Large intestine (tissue), 3 donors: ENCODE results near the gene KCNQ1OT1. TPM values are rescaled to one million over a fixed set of nuclear protein-coding genes. Genes with fewer than 3 reads are reported as not detected.

Experiments used
- DNase-seq, 2 donors: peaks; one replicate each; pipeline versions ENCODE4 v3.0.0 to v3.0.0-alpha.2; 2013
- H3K27ac ChIP-seq: one replicate; pipeline ENCODE4 v1.5.1; 2013; ENCODE audit warnings: low read length
- H3K27me3 ChIP-seq: 2 replicates; pipeline ENCODE4 v1.6.1; 2013; ENCODE audit warnings: low read length; ENCODE audit not compliant: control insufficient read depth, insufficient read depth
- H3K36me3 ChIP-seq: 2 replicates; pipeline ENCODE4 v1.6.1; 2013; ENCODE audit warnings: low read length; ENCODE audit not compliant: control insufficient read depth, insufficient read depth
- H3K4me1 ChIP-seq: one replicate; pipeline ENCODE4 v1.6.1; 2013; ENCODE audit warnings: low read length; ENCODE audit not compliant: control insufficient read depth, insufficient read depth
- H3K4me3 ChIP-seq: one replicate; pipeline ENCODE4 v1.5.1; 2013; ENCODE audit warnings: low read length
- H3K9me3 ChIP-seq: one replicate; pipeline ENCODE4 v1.6.1; 2013; ENCODE audit warnings: mild to moderate bottlenecking, low read depth, low read length, moderate library complexity; ENCODE audit not compliant: control insufficient read depth
- WGBS: methylation state at CpG from one replicate; pipeline ENCODE4 v1.1.5; 2013; ENCODE audit warnings: low lambda C conversion rate; ENCODE audit not compliant: insufficient coverage; 5-methylcytosine and 5-hydroxymethylcytosine counted together
- polyA plus RNA-seq: library from polyadenylated mRNA; unstranded; fragments of 120-200 nt; gene quantifications from one replicate; pipeline ENCODE4 v1.2.1, GENCODE V29; 2013

KCNQ1OT1 gene
- polyA plus RNA-seq, 1 donor, result 2.8 TPM

DNA sequence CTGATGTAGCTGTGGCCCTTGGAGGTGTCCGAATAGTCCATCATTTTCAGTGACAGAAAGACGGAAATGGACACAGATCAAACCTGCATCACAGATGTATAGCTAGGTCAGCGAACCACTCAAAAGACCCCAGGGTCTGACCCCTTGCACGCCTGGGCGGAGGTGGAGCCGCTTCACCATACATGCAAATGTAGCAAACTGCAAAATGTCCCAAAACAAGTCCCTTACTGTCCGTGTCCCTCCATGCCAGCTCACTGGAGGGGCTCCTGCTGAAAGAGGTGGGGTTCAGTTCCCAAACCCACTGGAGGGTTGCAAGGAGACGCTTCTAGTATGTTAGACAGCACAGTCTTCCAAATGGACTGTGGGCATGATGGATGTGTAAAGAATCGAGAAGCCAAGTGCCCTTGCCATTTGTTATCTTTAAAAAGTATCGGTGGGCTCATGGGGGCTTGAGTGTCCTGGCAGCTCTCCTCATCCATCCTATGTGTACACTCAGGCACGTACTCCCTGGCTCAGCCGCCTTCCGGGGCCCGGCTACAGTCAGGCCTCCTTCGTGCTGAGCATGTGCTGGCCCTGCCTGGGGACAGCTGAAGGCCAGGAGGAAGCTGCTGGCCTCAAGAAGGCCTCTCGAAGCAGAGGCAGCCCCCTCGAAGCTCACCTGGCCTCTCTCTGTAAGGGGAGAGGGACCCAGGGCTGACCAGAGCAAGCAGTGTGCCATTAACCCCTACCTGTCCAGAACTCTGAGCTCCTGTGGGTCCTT, 20.2 kb upstream of the KCNQ1OT1 start:
- Histone ChIP-seq H3K27me3 (no peaks in the 10 kb centered on the region), H3K36me3 (no peaks in the 10 kb centered on the region), H3K4me1 (peaks cover 12% of the 10 kb centered on the region), H3K4me3 (no peak overlapping the region), H3K27ac (no peak overlapping the region), H3K9me3 (no peaks in the 10 kb centered on the region)
- no peak for DNase-seq
- WGBS, result no CpG with 5 or more reads among the region's 17 CpGs

DNA sequence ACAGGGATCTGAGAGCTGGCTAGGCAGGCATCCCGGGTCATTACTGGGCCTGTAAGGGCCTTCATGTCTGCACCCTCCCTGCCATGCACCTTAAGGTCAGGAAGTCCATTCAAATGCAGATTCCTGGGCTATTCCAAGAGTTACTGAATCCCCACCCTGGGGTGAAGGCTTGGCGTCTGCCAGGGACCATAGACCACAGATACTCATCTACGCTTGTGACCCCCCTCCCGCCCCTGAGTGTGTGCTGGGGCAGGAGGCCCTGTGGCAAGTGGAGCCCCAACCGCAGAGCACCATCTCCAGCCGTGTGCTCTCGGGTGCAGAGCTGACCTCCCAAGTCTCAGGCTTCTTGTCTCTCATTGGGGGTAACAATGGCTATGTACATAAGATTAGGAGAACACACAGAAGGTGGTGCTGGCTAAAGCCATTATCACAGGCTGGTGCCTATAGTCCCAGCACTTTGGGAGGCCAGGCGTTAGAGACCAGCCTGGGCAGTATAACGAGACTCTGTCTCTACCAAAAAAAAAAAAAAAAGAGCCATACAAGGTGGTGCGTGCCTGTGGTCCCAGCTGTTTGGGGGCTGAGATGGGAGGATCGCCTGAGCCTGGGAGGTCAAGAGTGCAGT, 19.1 kb upstream of the KCNQ1OT1 start:
- DNase-seq, result no peak
- peaks cover 2% of the 10 kb centered on the region for H3K4me1 ChIP-seq
- no CpG with 5 or more reads among the region's 11 CpGs for WGBS

DNA sequence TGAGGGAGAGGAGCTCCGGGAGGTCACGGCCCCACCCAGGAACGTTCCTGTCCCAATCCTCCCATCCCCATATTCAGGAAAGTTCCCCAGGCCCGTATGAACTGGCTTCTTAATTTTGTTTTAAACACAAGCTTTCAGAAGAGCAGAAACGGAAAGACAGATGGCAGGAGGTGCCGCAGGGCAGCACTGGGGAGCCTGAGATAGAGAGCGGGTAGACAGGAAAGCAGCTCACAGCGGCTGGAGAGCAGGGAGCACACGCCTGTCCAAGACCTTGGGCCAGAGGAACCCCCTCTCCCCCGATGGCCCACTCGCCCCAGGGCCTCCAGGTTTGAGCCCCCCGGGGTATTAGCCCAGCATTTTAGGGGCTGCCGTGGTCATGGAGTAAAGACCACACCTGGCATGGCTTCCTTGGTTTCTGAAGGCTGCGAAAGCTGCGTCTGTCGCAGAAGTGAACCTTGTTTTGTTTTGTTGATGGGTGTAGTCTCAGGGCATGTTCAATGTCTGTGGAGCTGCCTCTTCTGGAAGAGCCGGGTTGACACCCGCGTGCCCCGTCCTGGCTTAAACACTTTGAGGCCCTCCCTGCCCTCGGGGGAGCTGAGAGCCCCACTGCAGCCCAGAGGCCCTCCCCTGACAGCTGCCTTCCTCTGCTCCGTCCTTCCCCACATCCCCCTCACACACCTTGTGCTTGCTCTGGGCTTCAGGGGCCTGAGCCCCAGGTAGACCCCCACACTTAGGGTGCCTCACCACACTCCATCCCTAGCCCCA, 17.9 kb upstream of the KCNQ1OT1 start:
- WGBS, result no CpG with 5 or more reads among the region's 22 CpGs

More for the DNA sequence above, 19.1 kb upstream of the KCNQ1OT1 start:
- no peak overlapping the region for H3K27ac ChIP-seq
- H3K27me3 ChIP-seq, result no peaks in the 10 kb centered on the region
- H3K9me3 ChIP-seq, result no peaks in the 10 kb centered on the region
- no peaks in the 10 kb centered on the region for H3K36me3 ChIP-seq
- no peak overlapping the region for H3K4me3 ChIP-seq

DNA sequence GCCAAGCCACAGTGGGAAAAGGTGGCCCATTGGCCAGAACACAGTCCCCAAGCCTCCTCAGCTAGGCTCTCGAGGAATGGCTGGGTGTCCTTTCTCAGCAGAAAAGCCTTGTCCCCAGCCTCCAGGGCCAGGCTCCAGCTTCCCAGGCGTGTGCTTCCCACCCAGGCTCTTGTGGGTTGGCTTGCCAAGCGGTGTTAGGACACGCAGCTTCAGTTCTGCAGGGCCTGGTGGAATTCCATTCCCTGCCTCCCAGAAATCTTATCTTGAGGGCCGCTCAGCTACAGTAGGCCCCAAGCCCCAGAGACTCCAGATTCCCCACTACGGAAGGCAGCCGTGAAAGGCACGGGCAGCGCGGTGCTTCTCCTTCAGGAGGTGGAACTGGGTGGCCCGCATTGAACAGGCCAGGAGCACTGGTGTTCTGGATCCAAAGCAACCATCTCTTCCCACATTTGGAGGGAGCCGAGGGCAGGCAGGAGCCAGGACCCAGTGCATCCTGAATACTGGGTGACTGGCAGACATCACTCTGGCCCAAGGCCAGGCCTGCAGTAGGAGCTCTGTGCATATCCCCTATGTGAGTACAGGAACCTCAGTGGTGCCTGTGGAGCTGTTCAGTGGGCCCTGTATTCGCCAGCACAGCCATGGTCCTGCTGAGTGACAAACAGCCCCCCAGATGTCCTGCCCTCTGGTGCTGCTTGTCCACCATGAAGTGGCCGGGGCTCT, 16.7 kb upstream of the KCNQ1OT1 start:
- Histone ChIP-seq H3K9me3 (peaks cover 2% of the 10 kb centered on the region), H3K4me3 (no peak overlapping the region), H3K27ac (no peak overlapping the region), H3K4me1 (no peaks in the 10 kb centered on the region), H3K27me3 (no peaks in the 10 kb centered on the region), H3K36me3 (no peaks in the 10 kb centered on the region)
- DNase-seq, result no peak
- no CpG with 5 or more reads among the region's 14 CpGs for WGBS

More for the DNA sequence above, 17.9 kb upstream of the KCNQ1OT1 start:
- no peaks in the 10 kb centered on the region for H3K36me3 ChIP-seq
- peaks cover 2% of the 10 kb centered on the region for H3K9me3 ChIP-seq
- no peak overlapping the region for H3K4me3 ChIP-seq
- H3K27me3 ChIP-seq, result no peaks in the 10 kb centered on the region
- H3K4me1 ChIP-seq, result no peaks in the 10 kb centered on the region
- DNase-seq, result no peak
- no peak overlapping the region for H3K27ac ChIP-seq

DNA sequence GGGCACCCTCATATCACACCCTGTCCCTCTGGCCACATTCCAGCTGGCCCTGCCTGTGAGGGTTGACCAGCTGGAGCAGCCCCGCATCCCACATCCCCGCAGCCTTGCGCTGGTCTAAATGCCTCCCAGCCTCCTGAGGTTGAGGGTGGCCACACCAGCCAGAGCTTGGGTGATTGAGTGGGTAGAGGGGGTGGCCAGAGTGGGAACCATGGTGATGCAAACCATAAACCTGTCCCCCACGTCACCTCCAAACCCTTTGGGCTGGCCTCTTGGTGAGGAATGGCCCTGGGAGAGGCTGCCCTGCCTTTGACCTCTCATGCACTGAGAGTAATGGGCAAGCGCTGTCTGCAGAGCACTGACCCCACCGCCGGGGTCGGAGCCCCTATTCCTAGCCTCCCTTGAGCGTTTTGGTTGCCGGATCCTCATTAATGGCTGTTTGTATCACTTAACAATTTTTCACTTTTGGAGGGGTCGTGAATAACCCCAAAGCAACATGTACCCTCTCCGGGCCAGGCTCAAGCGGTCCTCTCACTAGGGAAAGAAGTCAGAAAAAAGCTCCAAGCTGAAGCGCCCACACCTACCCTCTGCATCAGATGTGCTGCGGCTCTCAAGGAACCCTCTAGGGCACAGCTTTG, 16.0 kb upstream of the KCNQ1OT1 start:
- H3K36me3 ChIP-seq, result no peaks in the 10 kb centered on the region
- H3K27ac ChIP-seq, result no peak overlapping the region
- DNase-seq, result no peak
- H3K9me3 ChIP-seq, result peaks cover 2% of the 10 kb centered on the region
- H3K4me1 ChIP-seq, result no peaks in the 10 kb centered on the region
- WGBS, result no CpG with 5 or more reads among the region's 15 CpGs
- H3K4me3 ChIP-seq, result no peak overlapping the region
- no peaks in the 10 kb centered on the region for H3K27me3 ChIP-seq

DNA sequence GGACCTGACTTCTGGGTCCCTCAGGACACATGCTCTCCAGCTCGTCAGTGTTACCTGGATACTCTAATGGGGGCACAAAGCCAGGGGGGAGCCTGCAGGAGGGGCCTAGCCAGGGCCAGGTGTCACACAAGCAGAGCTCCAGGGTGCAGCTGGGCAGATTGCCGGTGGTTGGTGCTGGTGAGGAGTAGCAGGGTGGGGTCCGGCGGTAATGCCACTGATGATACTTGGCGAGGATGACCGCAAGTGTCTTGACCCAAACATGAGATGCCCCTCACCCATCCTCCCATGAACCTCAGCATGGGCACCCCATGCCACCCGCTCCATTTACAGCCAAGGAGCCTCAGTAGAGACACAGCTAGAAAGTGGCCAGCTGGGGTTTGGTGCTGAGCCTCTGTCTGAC, 15.1 kb upstream of the KCNQ1OT1 start:
- no peaks in the 10 kb centered on the region for H3K4me1 ChIP-seq
- no peak for DNase-seq
- peaks cover 2% of the 10 kb centered on the region for H3K9me3 ChIP-seq
- WGBS, result no CpG with 5 or more reads among the region's 7 CpGs
- no peaks in the 10 kb centered on the region for H3K27me3 ChIP-seq
- H3K27ac ChIP-seq, result no peak overlapping the region
- no peak overlapping the region for H3K4me3 ChIP-seq
- H3K36me3 ChIP-seq, result no peaks in the 10 kb centered on the region

DNA sequence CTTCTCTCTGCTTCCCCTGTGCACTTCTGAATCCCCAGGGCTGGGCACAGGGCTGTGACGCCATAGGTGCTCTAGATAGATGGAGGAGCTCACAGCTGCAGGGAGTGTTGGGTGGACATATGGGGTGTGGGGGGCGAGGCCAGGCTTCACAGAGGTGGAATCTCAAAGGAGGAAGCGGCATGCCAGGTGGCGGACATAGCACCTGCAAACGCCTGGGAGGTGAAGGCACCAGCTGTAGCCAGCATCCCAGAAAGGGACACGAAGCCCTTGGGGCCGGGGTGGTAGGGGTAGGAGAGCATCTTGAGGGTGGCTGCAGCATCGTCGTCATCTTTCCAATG, 14.6 kb upstream of the KCNQ1OT1 start:
- Histone ChIP-seq H3K27me3 (no peaks in the 10 kb centered on the region), H3K4me3 (no peak overlapping the region), H3K4me1 (no peaks in the 10 kb centered on the region), H3K27ac (no peak overlapping the region), H3K9me3 (peaks cover 2% of the 10 kb centered on the region), H3K36me3 (no peaks in the 10 kb centered on the region)
- no peak for DNase-seq
- no CpG with 5 or more reads among the region's 9 CpGs for WGBS

DNA sequence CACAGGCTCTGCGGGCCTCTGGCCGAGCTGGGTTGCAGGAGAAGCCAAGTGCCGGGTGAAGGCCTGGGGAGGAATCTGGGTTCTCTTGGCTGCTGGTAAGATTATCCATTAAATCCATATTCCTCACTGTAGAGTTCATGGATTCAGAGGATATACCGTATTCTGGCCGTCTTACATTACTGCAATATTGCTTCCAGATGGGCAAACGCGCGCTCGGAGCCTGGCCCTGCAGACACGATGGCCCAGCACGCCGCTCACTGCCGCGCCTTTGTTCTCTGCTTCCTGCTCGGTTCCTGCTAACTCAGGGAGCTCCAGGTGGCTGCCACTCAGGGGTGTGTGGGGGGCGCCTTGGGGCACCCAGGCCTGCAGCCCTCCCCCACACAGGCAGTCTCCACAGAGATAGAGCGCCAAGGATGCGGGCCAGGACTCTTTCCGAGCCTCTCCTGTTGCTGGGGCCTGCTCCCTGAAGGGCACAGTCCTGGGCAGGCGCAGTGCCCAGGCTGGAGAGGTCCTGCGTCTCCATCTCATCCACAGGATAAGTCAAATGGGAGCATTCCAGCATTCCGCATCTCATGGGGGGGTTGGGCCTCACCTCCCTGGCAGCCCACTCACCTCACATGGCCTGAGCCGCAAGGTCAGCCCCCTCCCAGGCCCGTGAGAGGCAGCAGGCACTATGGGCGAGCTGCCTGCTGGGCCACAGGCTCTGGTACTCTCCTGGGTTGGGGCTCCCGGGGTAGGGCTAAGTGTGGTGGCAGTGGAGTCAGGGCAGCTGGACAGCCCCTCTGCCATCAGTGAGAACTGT, 14.1 kb upstream of the KCNQ1OT1 start:
- H3K27ac ChIP-seq, result no peak overlapping the region
- H3K4me1 ChIP-seq, result no peaks in the 10 kb centered on the region
- no peaks in the 10 kb centered on the region for H3K36me3 ChIP-seq
- no peak overlapping the region for H3K4me3 ChIP-seq
- no peak for DNase-seq
- no peaks in the 10 kb centered on the region for H3K27me3 ChIP-seq
- WGBS, result no CpG with 5 or more reads among the region's 26 CpGs
- peaks cover 2% of the 10 kb centered on the region for H3K9me3 ChIP-seq

DNA sequence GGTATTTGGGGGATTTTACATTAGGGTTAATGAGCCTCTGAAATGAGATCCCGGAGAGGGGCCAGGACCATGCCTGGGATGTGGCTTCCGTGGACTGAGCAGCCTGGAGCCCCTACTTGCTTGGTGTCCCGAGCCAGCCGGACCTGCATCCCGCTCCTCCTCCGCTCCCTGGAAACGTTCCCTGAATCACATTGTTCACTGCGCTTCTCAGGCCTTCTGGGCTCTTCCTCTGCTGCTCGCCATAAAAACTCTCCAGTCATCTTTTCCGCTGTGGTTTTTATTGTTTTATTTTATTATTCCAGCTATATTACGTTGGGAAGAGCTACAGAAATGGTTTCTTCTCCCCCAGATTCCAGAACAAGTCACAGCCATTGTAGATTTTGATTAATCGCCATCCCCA, 13.3 kb upstream of the KCNQ1OT1 start:
- Histone ChIP-seq H3K9me3 (peaks cover 2% of the 10 kb centered on the region), H3K36me3 (no peaks in the 10 kb centered on the region), H3K4me3 (no peak overlapping the region), H3K27ac (no peak overlapping the region), H3K4me1 (peaks cover 5% of the 10 kb centered on the region), H3K27me3 (no peaks in the 10 kb centered on the region)
- no peak for DNase-seq
- WGBS, result 91% methylated on average over 7 of the region's 12 CpGs
